OCI-LY7 (cell line): ENCODE data around the gene SCN1B. TPM values are rescaled to one million over a fixed set of nuclear protein-coding genes. Genes with fewer than 3 reads are reported as not detected.
A peak's percentile ranks its signal among the peaks of the same experiment; 100 is the strongest.
"Not testable (repeated sequence)": the region's sequence is repeated elsewhere in the genome, so short reads cannot be mapped to it uniquely, and the experiment has no call there.

Experiments
- BruUV-seq: library from RNA; stranded (reverse); fragments of 400-500 nt; replicated peaks from 2 replicates; lab custom pipeline; 2021; lab: Mats Ljungman, UMichigan
- CTCF ChIA-PET: fragments of 300-600 bp; sonication (Branson Sonifier 250); formaldehyde crosslinking; loops from one replicate; lab custom pipeline; 2022; ENCODE audit warnings: antibody characterized with exemption; ENCODE audit not compliant: unreplicated experiment; lab: Charles Lee
- POLR2A ChIA-PET: fragments of 300-600 bp; sonication (Branson Sonifier 250); formaldehyde crosslinking; loops from one replicate; lab custom pipeline; 2022; ENCODE audit warnings: antibody characterized with exemption; lab: Charles Lee
- DNase-seq: peaks from one replicate; pipeline ENCODE4 v3.0.0-alpha.2; 2015; ENCODE audit warnings: low spot score
- H2AFZ ChIP-seq: fragments of 200-600 bp; sonication (generic), shearing (Covaris generic); 2 replicates; pipeline ENCODE4 v1.6.1; 2014; ENCODE audit warnings: mild to moderate bottlenecking, antibody characterized with exemption, low read length, moderate library complexity
- H3K27ac ChIP-seq: fragments of 200-600 bp; sonication (generic); 2 replicates; pipeline ENCODE4 v1.5.1; 2014; ENCODE audit warnings: mixed run types, low read depth, mild to moderate bottlenecking, moderate library complexity, low read length, inconsistent platforms; ENCODE audit not compliant: poor library complexity, severe bottlenecking
- H3K36me3 ChIP-seq: fragments of 200-600 bp; sonication (generic); 2 replicates; pipeline ENCODE4 v1.6.1; 2014; ENCODE audit warnings: mild to moderate bottlenecking, antibody characterized with exemption, low read length, moderate library complexity, mixed read lengths; ENCODE audit not compliant: insufficient read depth
- H3K4me1 ChIP-seq: fragments of 200-600 bp; sonication (generic); 2 replicates; pipeline ENCODE4 v1.5.1; 2014; ENCODE audit warnings: mild to moderate bottlenecking, low read length; ENCODE audit not compliant: insufficient read depth, poor library complexity, severe bottlenecking
- H3K4me2 ChIP-seq: fragments of 200-600 bp; sonication (generic); 2 replicates; pipeline ENCODE4 v1.6.1; 2014; ENCODE audit warnings: mild to moderate bottlenecking, low read length
- H3K4me3 ChIP-seq: fragments of 200-600 bp; sonication (generic); 2 replicates; pipeline ENCODE4 v1.5.1; 2014; ENCODE audit warnings: mild to moderate bottlenecking, low read depth, low read length; ENCODE audit not compliant: poor library complexity, severe bottlenecking
- H3K79me2 ChIP-seq: fragments of 200-600 bp; sonication (generic); 2 replicates; pipeline ENCODE4 v1.6.1; 2016; ENCODE audit warnings: low read depth, mild to moderate bottlenecking, low read length, moderate library complexity, mixed read lengths; ENCODE audit not compliant: insufficient read depth
- H3K9me2 ChIP-seq: fragments of 200-600 bp; sonication (generic); 2 replicates; pipeline ENCODE4 v1.6.1; 2016; ENCODE audit warnings: mild to moderate bottlenecking, low read length, mixed read lengths; ENCODE audit not compliant: insufficient read depth
- H3K9me3 ChIP-seq: fragments of 200-600 bp; sonication (generic); 2 replicates; pipeline ENCODE4 v1.6.1; 2014; ENCODE audit warnings: mild to moderate bottlenecking, mixed run types, low read length, mixed read lengths
- H4K20me1 ChIP-seq: fragments of 200-600 bp; sonication (generic); 2 replicates; pipeline ENCODE4 v1.6.1; 2014; ENCODE audit warnings: mild to moderate bottlenecking, antibody characterized with exemption, low read length, moderate library complexity, mixed read lengths; ENCODE audit not compliant: insufficient read depth
- CTCF ChIP-seq: fragments of 200-600 bp; sonication (generic); conservative IDR thresholded peaks from 2 replicates; pipeline ENCODE4 v1.5.1; 2014; ENCODE audit warnings: mild to moderate bottlenecking, antibody characterized with exemption, low read length, moderate library complexity, mixed read lengths
- EZH2phosphoT487 ChIP-seq: fragments of 200-600 bp; sonication (generic); IDR thresholded peaks from 2 replicates; pipeline ENCODE4 v1.6.1; 2018; ENCODE audit warnings: low read depth, borderline replicate concordance, mild to moderate bottlenecking, mixed run types, antibody characterized with exemption, low read length, moderate library complexity, mixed read lengths
- intact Hi-C: fragments of 100-400 bp; cut with micrococcal nuclease; formaldehyde crosslinking; loops from one replicate; pipeline ENCODE4 v1.10.0; 2022; ENCODE audit not compliant: unreplicated experiment
- total RNA-seq, 2 experiments: library from RNA; depleted of rRNA in 1 of 2; stranded (reverse); fragments of >200 nt in 1 of 2; shearing (Covaris generic) in 1 of 2; gene quantifications; 2 replicates each; pipeline ENCODE4 v1.2.3, GENCODE V29; 2014 to 2022

Gene SCN1B
- total RNA-seq, 2 experiments from 2014 or later: 0.41 to 3.1 TPM

- peaks cover 23% of the 10 kb centered on the region for H3K79me2 ChIP-seq
- peak overlapping the region; percentile 53 for H3K4me2 ChIP-seq
- no peaks in the 10 kb centered on the region for H4K20me1 ChIP-seq
- CTCF ChIA-PET: interaction anchor here (0.6 kb wide), 1 partner anchor 147 kb away, joined by 3 read pairs; no protein-coding TSS in a partner anchor
- POLR2A ChIA-PET: no interaction called here
- no peaks in the 10 kb centered on the region for H3K9me2 ChIP-seq
- DNase-seq: peak; percentile 24
- BruUV-seq: no TSS peak
- TF ChIP-seq CTCF (no peak), EZH2phosphoT487 (no peak)
- H3K4me1 ChIP-seq: peaks cover 45% of the 10 kb centered on the region
- H3K9me3 ChIP-seq: no peaks in the 10 kb centered on the region
- peaks cover 11% of the 10 kb centered on the region; the same call in 1 of the 2 replicates for H3K36me3 ChIP-seq
- peak overlapping the region; percentile 49 for H3K27ac ChIP-seq
- intact Hi-C loops: no loop called here
- H3K4me3 ChIP-seq: peak overlapping the region; percentile 26
- H2AFZ ChIP-seq: peak overlapping the region; percentile 91
These were observed 33.1 kb upstream of the SCN1B start for GRCh38 chr19:34997071-34997617.

- CTCF ChIA-PET, H4K20me1 ChIP-seq, intact Hi-C loops, POLR2A ChIA-PET, H2AFZ ChIP-seq, H3K9me3 ChIP-seq, H3K4me3 ChIP-seq, DNase-seq, H3K9me2 ChIP-seq, BruUV-seq, H3K27ac ChIP-seq: not testable (repeated sequence)
- peaks cover 19% of the 10 kb centered on the region; the same call in 1 of the 2 replicates for H3K36me3 ChIP-seq
- H3K4me1 ChIP-seq: peaks cover 56% of the 10 kb centered on the region
- peaks cover 33% of the 10 kb centered on the region for H3K79me2 ChIP-seq
- H3K4me2 ChIP-seq: peak overlapping the region; percentile 53
These were observed 32.0 kb upstream of the SCN1B start for GRCh38 chr19:34998224-34998623.

- TF ChIP-seq EZH2phosphoT487 (no peak), CTCF (no peak)
- CTCF ChIA-PET: interaction anchor here (0.6 kb wide), 1 partner anchor 827 kb away, joined by 3 read pairs; no protein-coding TSS in a partner anchor
- Histone ChIP-seq H3K4me2 (peak overlapping the region; percentile 95), H3K36me3 (peaks cover 26% of the 10 kb centered on the region; the same call in 1 of the 2 replicates), H3K4me1 (peaks cover 63% of the 10 kb centered on the region), H3K9me2 (no peaks in the 10 kb centered on the region), H3K27ac (no peak overlapping the region), H3K4me3 (peak overlapping the region; percentile 73), H2AFZ (peak overlapping the region; percentile 64; the same call in 1 of the 2 replicates), H3K9me3 (no peaks in the 10 kb centered on the region), H3K79me2 (peaks cover 40% of the 10 kb centered on the region), H4K20me1 (no peaks in the 10 kb centered on the region)
- BruUV-seq: no TSS peak
- DNase-seq: no peak
- POLR2A ChIA-PET: interaction anchor here (0.7 to 0.8 kb wide), 2 partner anchors 368 to 1052 kb away, joined by 3 to 7 read pairs; no protein-coding TSS in a partner anchor
- intact Hi-C loops: no loop called here
These were observed 31.3 kb upstream of the SCN1B start for GRCh38 chr19:34998777-34999497.
